Gastroesophageal sphincter (tissue), 3 donors: Measurements from ENCODE around the gene RAD23B.

Source experiments
- EP300 ChIP-seq: sonication (generic); formaldehyde crosslinking; IDR thresholded peaks from one replicate; pipeline ENCODE4 v1.6.1; 2017; ENCODE audit warnings: antibody characterized with exemption, mild to moderate bottlenecking
- POLR2AphosphoS5 ChIP-seq: sonication (generic); formaldehyde crosslinking; IDR thresholded peaks from one replicate; pipeline ENCODE4 v1.6.1; 2017; ENCODE audit warnings: antibody characterized with exemption
- TF ChIP-seq, protein P1 (sequence below), 4 experiments: fragments of 200-600 bp in 2 of 4; fragments of 450-650 bp in 2 of 4; sonication (generic) in 1 of 4; IDR thresholded peaks; one replicate each; pipeline ENCODE4 v1.5.1; 2017 to 2019; ENCODE audit warnings: antibody characterized with exemption in 4 of 4, mild to moderate bottlenecking in 2 of 4, moderate library complexity in 2 of 4

DNA sequence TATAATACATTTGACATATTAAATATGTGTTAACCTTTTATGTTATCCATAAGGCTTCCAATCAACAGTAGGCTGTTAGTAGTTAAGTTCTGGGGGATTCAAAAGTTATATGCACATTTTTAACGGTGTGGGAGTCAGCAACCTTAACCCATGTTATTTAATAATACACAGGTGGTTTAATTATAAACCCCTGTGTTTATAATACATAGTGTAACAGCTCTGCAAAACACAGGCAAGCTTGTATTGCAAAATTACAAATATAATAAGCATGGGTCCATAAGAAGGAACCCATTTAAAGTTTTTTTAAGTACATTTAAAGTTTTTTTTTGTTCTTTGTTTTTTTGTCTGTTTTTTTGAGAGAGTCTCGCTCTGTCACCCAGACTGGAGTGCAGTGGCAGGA is 14.5 kb upstream of the RAD23B start:
- TF ChIP-seq, protein P1, sequence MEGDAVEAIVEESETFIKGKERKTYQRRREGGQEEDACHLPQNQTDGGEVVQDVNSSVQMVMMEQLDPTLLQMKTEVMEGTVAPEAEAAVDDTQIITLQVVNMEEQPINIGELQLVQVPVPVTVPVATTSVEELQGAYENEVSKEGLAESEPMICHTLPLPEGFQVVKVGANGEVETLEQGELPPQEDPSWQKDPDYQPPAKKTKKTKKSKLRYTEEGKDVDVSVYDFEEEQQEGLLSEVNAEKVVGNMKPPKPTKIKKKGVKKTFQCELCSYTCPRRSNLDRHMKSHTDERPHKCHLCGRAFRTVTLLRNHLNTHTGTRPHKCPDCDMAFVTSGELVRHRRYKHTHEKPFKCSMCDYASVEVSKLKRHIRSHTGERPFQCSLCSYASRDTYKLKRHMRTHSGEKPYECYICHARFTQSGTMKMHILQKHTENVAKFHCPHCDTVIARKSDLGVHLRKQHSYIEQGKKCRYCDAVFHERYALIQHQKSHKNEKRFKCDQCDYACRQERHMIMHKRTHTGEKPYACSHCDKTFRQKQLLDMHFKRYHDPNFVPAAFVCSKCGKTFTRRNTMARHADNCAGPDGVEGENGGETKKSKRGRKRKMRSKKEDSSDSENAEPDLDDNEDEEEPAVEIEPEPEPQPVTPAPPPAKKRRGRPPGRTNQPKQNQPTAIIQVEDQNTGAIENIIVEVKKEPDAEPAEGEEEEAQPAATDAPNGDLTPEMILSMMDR (IDR thresholded peaks at IDR 0.05), result no peak
- TF ChIP-seq POLR2AphosphoS5, result no peak
- no peak for TF ChIP-seq EP300
